ENCODE data around the gene PIP5KL1.
A peak's percentile ranks its signal among the peaks of the same experiment; 100 is the strongest.

The PIP5KL1 gene

GRCh38 chr9:127928676-127929624 lies 1.6 kb downstream of the PIP5KL1 start:
- DNase-seq, result no peak

DNA sequence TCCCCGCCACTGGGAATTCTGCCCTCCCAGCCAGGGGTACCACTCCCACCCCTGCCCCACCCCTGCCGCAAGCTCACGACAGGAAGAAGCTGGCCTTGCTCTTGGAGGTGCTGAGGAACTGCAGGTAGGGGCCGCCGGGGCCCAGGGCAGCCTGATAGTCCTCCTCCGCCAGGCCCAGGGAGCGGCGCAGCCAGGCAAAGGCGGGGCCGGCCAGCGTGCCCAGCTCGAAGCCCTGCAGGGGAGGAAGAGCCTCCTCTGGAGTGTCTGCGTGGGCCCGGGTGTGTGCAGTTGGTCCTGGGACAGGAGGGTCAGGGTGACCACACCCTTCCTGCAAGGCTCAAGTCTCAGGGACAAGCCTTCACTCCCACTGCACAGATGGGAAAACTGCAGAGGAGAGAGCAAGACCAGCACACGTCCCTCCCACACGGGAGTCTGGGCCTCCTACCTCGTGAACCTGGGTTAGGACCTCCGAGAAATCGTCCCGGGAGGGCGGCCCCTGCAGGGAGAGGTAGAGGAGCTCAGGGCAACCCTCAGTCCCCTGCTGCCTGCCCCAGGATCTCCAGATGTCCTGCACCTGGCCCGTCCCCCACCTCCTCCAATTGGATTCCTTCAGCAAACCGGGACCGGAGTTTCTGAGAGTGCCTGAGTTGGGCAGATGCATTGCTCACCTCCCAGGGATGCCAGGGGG lies 2.4 kb downstream of the PIP5KL1 start:
- DNase-seq, result no peak

DNA sequence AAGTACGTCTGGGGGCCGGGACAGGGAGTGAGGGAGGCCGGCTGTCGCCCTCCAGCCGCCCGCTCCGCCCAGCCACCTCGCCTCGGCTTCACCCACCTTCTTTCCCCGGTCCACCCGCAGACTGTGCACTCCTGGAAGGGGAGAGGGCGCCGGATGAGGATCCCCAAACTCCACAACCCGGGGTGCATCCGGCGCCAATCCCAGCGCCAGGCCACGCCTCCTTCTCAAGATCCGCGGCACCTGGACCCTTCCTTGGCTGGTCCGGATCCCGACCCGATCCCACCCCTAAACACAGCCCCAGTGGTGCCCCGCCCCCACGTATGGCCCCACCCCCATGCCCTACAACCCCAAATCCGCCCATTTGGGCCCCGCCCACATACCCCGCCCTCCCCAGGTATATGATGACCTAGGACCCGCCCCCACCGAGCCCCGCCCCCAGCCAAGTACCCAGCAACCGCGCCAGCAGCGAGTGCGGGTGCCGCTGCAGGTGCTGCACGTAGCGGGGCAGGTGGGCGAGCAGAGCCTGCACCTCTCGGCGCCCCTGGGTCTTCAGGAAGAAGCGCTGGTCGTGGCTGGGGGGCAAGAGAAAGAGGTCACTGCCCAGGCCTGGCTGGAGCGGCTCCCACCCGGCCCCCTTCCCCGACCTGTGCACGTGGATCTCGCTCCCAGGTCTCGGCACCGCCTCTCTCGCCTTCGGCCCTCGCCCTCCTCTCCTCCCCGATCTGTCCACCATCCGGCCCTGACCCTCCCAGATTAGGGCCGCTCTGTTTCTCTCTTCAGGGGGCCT lies 3.2 kb downstream of the PIP5KL1 start:
- DNase-seq, result peak; percentile 76

DNA sequence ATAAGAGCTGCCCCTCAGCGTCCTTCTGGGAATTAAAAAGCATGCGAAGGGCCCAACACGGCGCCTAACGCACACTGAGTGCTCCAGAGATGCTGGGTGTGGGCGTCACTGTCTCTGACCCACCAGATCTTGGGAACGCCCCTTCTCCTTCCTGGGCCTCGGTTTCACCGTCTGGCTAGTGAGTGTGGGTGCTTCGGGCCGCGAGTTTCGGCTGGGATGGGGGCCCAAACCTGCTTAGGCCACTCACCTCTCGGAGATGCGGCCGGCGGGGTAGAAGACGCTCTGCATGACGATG lies 3.7 kb downstream of the PIP5KL1 start:
- DNase-seq, result no peak

DNA sequence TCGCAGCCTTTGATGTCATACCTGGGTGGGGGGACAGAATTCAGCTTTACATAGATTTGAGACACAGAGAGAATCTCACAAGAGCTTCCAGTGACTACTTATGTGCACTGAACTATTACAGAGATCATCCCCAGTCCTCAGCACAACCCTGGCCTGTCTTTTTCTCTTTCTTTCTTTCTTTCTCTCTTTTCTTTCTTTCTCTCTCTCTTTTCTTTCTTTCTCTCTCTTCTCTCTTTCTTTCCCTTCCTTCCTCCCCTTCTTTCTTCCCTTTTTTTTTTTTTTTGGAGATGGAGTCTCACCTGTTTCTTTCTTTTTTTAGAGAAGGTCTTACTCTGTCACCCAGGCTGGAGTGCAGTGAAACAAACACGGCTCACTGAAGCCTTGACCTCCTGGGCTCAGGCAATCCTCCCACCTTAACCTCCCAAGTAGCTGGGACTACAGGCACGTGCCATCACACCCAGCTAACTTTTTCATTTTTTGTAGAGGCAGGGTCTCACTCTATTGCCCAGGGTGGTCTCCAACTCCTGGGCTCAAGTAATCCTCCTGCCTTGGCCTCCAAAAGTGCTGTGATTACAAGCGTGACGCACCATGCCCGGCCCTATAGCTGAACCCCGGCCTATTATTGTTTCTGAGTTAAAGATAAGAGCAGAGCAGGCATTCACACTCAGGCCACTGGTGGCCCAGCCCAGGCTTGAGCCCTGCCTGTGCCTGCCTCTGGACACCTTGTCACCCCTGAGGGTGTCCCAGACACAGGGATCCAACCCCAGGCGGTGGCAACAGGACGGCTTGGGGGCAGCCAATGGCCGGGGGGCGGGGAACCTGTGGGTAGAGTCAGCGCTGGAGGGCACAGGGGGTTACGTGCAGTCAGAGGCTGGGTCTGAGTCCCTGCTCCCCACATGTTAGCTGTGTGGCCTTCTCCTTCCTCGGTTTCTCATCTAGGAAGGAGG lies 4.3 kb downstream of the PIP5KL1 start:
- DNase-seq, result no peak

- DNase-seq, result no peak
These were observed 5.7 kb downstream of the PIP5KL1 start for GRCh38 chr9:127924736-127925444.

DNA sequence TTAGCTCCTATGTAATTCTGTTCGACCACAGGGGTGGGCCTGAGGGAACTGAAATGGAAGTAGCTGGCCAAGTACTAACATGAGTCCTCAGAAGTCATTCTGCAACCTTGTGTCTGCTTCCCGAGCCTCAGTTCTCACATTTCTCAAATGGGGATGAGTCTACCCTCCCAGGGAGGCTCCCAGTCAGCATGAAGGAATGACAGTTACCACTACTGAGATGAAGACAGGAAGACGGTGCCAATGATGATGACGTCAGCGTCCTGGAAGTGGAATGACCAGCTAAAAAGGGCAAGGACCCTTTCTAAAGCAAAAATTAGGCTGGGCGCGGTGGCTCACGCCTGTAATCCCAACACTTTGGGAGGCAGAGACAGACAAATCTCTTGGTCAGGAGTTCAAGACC lies 6.8 kb downstream of the PIP5KL1 start:
- no peak for DNase-seq

- no peak for DNase-seq
These were observed 7.5 kb downstream of the PIP5KL1 start for GRCh38 chr9:127923046-127923445.

- peak; percentile 92 for DNase-seq
These were observed 8.9 kb downstream of the PIP5KL1 start for GRCh38 chr9:127921557-127922120.

DNA sequence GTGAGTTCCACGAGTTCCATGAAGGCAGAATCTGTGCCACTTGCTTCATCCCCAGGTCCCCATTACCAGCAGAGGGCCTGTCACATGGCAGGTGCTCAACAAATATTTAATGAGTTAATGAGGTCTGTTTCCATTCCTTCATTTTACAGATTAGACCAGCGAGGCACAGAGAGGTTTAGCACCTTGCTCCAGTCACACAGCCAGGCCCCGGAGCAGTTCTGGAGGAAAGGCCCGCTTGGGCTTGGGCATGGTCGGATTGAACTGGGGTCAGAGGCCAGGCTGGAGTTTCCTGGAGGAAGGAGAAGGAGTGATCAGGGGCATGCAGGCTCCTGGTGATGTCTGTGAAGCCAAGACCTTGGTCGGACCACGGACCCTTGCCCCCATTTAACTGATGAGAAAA lies 9.8 kb downstream of the PIP5KL1 start:
- no peak for DNase-seq

- peak; percentile 61 for DNase-seq
These were observed 11.2 kb downstream of the PIP5KL1 start for GRCh38 chr9:127919253-127919815.

DNA sequence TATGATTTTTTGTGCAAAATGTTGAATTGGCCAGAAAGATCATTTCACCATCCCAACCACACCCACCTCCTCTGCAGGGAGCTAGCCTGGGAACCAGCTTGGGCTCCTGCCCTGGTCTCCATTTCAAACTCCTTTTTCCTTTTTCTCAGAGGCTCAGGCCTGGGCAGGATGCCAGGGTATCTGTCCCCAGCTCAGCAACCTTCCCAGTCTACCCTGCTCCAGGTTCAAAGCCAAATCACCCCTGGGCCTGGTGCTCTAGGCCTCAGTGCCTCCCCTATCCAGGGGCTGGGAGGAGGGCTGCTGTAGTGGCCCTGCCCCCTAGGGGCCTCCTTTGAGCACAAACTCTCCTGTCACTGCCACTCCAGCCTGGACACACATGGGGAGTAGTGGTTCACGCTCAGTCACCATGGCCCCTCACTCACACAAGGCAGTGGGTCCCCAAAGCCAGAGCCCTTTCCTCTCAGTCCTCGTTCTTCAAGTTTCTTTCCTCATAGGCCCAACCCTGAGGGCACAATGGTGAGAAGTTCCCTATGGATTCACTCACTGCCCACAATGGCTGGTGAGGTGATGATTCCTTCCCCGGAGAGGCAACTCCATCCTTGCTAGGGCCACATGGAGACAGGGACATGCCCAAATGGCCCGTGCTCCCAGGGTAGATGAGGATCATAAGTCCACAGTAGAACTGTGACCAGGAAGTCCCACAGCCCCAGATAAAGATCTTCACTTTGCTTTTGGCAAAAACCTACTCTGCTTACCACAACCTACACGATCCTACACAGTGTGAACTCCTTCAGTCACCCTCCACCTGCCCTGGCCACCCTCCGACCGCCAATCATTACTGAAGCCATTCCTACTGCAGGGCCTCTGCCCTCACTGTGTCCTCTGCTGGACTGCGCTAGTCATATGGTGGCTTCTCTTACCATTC lies 12.1 kb downstream of the PIP5KL1 start:
- DNase-seq, result no peak

GRCh38 chr9:127917603-127918002 lies 13.0 kb downstream of the PIP5KL1 start:
- no peak for DNase-seq

GRCh38 chr9:127916720-127917581 lies 13.6 kb downstream of the PIP5KL1 start, which contains the start of gene ST6GALNAC4:
TSS of gene ST6GALNAC4 (minus strand) at chr9:127917041. CDS start at chr9:127916419, 622 bp downstream.
- DNase-seq, result peak; percentile 98

DNA sequence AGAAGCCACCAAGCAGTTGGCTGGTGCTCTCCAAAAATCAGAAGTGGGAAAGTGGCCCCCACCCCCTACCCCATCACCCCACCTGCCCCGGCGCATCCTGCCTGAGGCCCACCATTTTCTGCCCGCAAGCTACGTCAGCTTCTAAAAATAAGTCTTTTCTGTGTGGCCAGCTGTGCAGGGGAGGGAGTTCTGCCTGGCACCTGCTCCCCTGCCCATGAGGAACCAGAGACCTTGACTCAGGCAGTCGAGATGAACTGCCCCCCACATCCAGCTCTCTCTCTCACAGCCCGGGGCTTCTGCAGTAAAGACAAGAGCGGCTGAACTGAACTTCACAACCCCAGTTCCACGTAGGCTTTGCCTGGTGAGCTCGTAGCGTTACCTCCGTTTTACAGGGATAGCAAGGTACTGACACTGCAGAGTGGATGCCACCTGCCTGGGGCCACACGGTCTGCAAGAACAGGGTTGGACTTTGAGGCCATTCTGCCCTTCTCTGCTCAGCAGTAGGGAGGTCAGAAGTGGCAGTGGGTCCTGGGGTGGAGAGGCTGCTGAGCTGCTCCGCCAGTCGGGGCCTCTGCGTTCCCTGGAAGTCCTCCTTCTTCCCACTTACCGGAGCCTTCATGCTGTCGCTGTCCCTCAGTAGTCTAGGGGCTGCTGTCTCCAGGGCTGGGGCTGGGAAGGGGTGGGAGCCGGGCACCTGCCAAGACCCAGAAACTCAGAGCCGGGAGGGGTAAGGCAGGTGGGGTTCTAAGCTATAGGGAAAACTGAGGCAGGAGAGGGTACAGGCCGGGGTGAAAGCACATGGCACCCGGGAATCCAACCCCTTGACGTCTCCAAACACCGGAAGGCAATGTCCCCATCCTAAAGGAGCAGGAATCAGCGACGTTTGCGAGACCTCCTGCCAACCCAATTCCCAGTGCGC lies 14.5 kb downstream of the PIP5KL1 start:
- peak; percentile 53 for DNase-seq

DNA sequence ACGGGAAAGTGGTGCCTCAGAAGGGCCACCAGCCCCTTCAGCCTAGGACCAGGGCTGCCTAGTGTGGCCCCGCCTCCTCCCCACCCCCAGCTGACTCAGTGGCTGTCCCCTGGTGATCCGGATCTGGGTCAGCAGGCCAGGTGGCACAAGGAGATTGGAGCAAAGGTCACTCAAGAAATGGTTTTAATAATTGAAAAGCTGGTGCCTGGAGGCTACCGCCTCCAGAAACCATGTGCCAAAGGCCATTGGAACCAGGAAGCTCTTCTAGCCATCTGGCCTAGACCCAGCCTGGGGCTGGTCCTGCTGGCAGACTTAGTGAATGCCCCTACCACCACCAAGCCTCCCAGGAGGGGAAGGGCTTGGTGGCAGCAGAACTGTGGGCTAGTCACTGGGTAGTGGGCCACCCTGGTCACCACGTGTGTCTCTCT lies 15.2 kb downstream of the PIP5KL1 start:
- no peak for DNase-seq

- DNase-seq, result no peak
These were observed 16.9 kb downstream of the PIP5KL1 start for GRCh38 chr9:127913682-127914081.

Data from stimulated activated CD8-positive, alpha-beta memory T cell treated with anti-CD3 and anti-CD28 coated beads, Interleukin-4, amount 100 ng/mL, for 48 hours (primary cell).